Measurements from ENCODE around the gene NPC1. TPM values are rescaled to one million over a fixed set of nuclear protein-coding genes. Genes with fewer than 3 reads are reported as not detected.

Gene NPC1
- total RNA-seq, 2 donors from 2014 or later, result 29.9 to 32.3 TPM

- Histone ChIP-seq H3K27ac (no peak overlapping the region), H3K4me3 (no peak overlapping the region), H3K9ac (ENCODE audit: low read depth in 2 of 2, low read length in 2 of 2) (no peak overlapping the region), H3K27me3 (no peaks in the 10 kb centered on the region), H3K4me1 (no peaks in the 10 kb centered on the region), H3K9me3 (no peaks in the 10 kb centered on the region), H3K36me3 (peaks cover 13% of the 10 kb centered on the region)
- no peak for DNase-seq
- TF ChIP-seq CTCF (IDR thresholded peaks at IDR 0.05), result no peak
- intact Hi-C loops (cut with DNase I), result no loop called here
Observed at GRCh38 chr18:23550898-23551297, 35.4 kb downstream of the NPC1 start.

- H3K27ac ChIP-seq, result no peak overlapping the region
- DNase-seq, result no peak
- no peaks in the 10 kb centered on the region for H3K9me3 ChIP-seq
- H3K36me3 ChIP-seq, result peaks cover 2% of the 10 kb centered on the region
- H3K4me3 ChIP-seq, result no peak overlapping the region
- no peak for TF ChIP-seq CTCF (IDR thresholded peaks at IDR 0.05)
- no peaks in the 10 kb centered on the region for H3K4me1 ChIP-seq
- H3K27me3 ChIP-seq, result no peaks in the 10 kb centered on the region
- intact Hi-C loops (cut with DNase I), result no loop called here
- H3K9ac ChIP-seq (ENCODE audit: low read depth in 2 of 2, low read length in 2 of 2), result no peak overlapping the region
Observed at GRCh38 chr18:23548719-23549118, 37.6 kb downstream of the NPC1 start.

GRCh38 chr18:23548275-23548674, 38.0 kb downstream of the NPC1 start:
- no peak for DNase-seq
- no peak overlapping the region for H3K9ac ChIP-seq (ENCODE audit: low read depth in 2 of 2, low read length in 2 of 2)
- H3K4me3 ChIP-seq, result no peak overlapping the region
- no peak for TF ChIP-seq CTCF (IDR thresholded peaks at IDR 0.05)
- H3K27me3 ChIP-seq, result no peaks in the 10 kb centered on the region
- H3K36me3 ChIP-seq, result no peaks in the 10 kb centered on the region
- no peak overlapping the region for H3K27ac ChIP-seq
- intact Hi-C loops (cut with DNase I), result no loop called here
- no peaks in the 10 kb centered on the region for H3K9me3 ChIP-seq
- no peaks in the 10 kb centered on the region for H3K4me1 ChIP-seq

- Histone ChIP-seq H3K4me1 (no peaks in the 10 kb centered on the region), H3K27ac (no peak overlapping the region), H3K9ac (ENCODE audit: low read depth in 2 of 2, low read length in 2 of 2) (no peak overlapping the region), H3K36me3 (no peaks in the 10 kb centered on the region), H3K9me3 (no peaks in the 10 kb centered on the region), H3K4me3 (no peak overlapping the region), H3K27me3 (no peaks in the 10 kb centered on the region)
- DNase-seq, result no peak
- intact Hi-C loops (cut with DNase I), result no loop called here
- TF ChIP-seq CTCF (IDR thresholded peaks at IDR 0.05), result no peak
Observed at GRCh38 chr18:23547846-23548245, 38.5 kb downstream of the NPC1 start.

GRCh38 chr18:23547306-23547705, 39.0 kb downstream of the NPC1 start:
- Histone ChIP-seq H3K36me3 (no peaks in the 10 kb centered on the region), H3K9ac (ENCODE audit: low read depth in 2 of 2, low read length in 2 of 2) (no peak overlapping the region)

More at GRCh38 chr18:23547306-23547705, 39.0 kb downstream of the NPC1 start:
- intact Hi-C loops (cut with DNase I), result no loop called here
- Histone ChIP-seq H3K4me3 (no peak overlapping the region), H3K27ac (no peak overlapping the region), H3K4me1 (no peaks in the 10 kb centered on the region), H3K27me3 (no peaks in the 10 kb centered on the region), H3K9me3 (no peaks in the 10 kb centered on the region)
- TF ChIP-seq CTCF (IDR thresholded peaks at IDR 0.05), result no peak
- DNase-seq, result no peak

All from colonic mucosa (tissue), 4 donors.